Jurkat, Clone E6-1 (cell line): ENCODE data around the gene GDAP2.

Experiments used
- DNase-seq: peaks from one replicate; pipeline ENCODE4 v3.0.0-alpha.2; 2011; ENCODE audit warnings: low read depth, low spot score
- H3K4me3 ChIP-seq: 2 replicates; pipeline ENCODE4 v1.5.1; 2011; ENCODE audit warnings: mild to moderate bottlenecking, low read length, control low read depth, moderate library complexity

GDAP2 gene

GRCh38 chr1:117820096-117820495 is 109.3 kb downstream of the GDAP2 start:
- DNase-seq: no peak
- no peak overlapping the region for H3K4me3 ChIP-seq

GRCh38 chr1:117819301-117819700 is 110.1 kb downstream of the GDAP2 start:
- no peak for DNase-seq
- H3K4me3 ChIP-seq: no peak overlapping the region

- no peak for DNase-seq
Observed at GRCh38 chr1:117818456-117818855, 111.0 kb downstream of the GDAP2 start.

DNA sequence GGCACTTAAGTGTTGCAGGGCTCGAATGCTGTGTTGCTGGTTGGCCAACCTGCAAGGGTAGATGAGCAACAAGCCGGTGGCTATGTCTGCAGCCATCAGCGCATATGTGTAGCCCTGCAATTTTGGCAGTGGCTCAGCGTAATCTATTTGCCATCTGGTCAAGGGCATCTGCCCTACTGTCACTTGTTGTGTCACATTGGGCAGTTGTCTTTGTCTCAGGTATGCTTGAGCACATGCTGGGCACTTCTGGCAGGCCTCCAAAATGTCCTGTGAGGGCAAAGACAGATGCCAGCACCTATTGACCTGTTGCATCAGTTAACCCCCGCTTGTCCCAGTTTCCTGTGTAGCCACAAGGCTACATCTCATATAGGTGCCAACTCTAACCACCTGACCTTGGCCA is 111.8 kb downstream of the GDAP2 start:
- H3K4me3 ChIP-seq: no peak overlapping the region
- no peak for DNase-seq

More at GRCh38 chr1:117818456-117818855, 111.0 kb downstream of the GDAP2 start:
- no peak overlapping the region for H3K4me3 ChIP-seq

- no peak overlapping the region for H3K4me3 ChIP-seq
- DNase-seq: no peak
Observed at GRCh38 chr1:117815926-117816325, 113.5 kb downstream of the GDAP2 start.

- no peak overlapping the region for H3K4me3 ChIP-seq
Observed at GRCh38 chr1:117814856-117815797, 114.3 kb downstream of the GDAP2 start.

More at GRCh38 chr1:117814856-117815797, 114.3 kb downstream of the GDAP2 start:
- no peak for DNase-seq
